ENCODE results near the gene STK10.

STK10 gene

DNA sequence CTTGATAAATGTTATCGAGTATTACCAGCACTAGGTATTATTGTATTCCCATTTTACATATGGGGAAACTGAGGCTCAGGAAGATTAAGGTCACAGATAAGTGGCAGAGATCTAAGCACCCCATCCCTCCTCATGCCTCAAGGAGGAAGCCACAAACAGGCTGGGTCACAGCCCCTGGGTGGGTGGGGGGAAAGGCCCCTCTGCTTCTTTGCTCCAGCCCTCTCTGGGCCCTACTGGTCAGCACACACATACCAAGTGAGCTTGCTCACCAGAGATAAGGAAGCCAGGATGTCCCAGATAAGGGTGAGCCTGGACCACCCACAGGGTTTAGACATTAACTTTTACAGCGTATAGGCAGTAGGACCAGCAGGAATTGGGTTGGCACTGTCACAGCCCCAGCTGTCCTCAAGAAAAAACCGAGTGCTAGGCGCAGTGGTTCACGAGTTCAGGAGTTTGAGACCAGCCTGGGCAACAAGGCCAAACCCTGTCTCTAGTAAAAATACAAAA, 45.3 kb downstream of the STK10 start:
- no peak for DNase-seq (ENCODE audit: low spot score)

DNA sequence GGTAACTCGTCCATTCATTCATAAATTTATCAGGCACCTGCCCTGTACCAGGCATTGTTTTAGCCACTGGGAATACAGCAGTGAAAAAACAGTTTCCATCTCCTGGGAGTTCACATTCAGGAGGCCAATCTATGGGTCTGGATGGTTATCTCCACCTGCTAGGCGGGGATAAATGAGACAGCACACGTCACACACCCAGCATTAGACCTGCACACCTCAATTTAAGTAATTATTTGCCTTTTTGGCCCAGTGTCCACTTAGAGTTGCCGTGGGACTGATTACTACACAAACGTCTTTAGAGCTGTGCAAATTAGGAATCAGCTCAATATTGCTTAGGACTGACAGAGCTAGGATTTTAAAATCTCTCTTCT, 46.1 kb downstream of the STK10 start:
- DNase-seq (ENCODE audit: low spot score) = no peak

DNA sequence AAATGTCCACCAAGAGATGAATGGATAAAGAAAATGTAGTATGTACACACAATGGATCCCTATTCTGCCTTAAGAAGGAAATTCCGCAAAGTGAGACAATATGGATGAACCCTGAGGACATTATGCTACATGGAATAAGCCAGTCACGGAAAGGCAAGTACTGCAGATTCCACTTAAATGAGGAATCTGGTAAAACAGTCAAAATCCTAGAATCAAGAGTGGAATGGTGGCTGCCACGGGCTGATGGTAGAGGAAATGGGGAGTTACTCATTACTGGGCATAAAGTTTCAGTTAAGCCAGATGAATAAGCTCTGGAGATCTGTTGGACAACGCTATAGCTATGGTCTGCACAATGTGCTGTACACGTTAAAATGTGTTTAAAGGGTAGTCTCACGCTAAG, 47.2 kb downstream of the STK10 start:
- DNase-seq (ENCODE audit: low spot score) = no peak

DNA sequence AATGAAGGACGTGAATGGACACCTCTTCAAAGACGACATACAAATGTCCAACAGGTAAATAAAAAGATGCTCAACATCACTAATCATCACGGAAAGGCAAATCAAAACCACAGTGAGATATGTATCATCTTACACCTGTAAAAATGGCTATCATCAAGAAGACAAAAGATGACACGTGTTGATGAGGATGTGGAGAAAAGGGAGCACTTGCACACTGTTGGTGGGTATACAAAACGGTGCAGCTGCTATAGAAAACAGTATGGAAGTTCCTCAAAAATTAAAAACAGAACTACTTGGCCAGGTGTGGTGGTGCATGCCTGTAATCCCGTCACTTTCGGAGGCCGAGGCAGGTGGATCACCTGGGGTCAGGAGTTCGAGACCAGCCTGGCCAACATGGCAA, 47.9 kb downstream of the STK10 start:
- DNase-seq (ENCODE audit: low spot score) = no peak

DNA sequence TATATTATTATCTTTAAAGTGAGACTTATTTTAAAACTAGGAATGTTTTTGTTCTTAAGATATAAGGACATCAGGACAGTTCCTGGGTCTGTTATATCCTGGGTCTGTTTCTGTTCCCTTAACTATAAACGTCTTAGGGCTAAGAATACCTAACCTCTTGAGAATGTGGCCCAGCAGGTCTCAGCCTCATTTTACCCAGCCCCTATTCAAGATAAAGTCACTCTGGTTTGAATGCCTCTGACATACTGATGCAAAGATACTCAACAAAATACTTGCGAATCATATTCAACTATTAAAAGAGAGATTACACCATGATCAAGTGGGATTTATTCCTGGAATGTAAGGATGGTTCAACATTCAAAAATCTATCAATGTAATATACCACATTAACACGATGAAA, 51.0 kb downstream of the STK10 start:
- no peak for DNase-seq (ENCODE audit: low spot score)

DNA sequence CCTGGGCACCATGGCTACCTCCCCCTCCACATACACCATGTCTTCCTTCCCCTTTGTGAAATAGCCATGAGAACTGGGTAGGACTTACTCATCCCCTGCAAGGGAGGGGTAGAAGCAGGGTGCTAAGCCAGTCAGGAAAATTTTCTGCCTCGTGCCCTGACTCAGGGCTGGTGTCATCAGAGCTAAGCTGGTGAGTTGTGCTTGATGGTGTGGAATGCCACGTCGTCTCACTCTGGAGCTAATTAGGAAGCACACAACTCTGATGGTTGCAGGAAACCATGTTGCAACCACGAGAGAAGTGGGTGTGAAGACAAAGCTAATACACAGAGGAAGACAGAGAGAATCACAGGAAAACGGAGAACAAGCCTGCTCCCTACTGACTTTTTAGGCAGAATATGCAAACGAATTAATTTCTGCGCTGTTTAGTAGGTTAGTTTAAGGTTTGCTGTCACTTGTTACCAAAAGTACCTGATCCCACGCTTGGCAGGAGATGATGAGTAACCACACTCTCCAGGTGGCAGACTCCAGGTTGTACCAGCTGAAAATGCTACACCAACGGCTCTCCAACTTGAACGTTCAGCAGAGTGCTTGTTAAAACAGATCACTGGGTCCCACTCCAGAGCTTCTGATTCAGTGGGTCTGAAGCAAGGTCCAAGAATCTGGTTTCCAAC, 54.5 kb downstream of the STK10 start:
- peak; percentile 94 for DNase-seq (ENCODE audit: low spot score)

DNA sequence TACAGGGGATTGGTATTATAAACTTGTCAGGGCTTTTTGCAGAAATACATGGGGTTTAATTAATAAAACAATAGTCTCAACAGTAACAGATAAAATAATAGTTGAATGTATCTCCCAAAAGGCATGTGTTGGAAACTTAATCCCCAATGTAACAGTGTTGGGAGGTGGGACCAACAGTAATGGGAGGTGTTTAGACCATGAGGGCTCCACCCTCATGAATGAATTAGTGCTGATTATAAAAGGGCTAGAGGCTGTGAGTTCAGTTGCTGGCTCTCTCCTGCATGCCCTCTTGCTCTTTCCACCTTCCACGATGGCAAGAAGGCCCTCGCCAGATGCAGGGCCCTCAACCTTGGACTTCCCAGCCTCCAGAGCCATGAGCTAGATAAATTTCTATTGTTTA, 56.3 kb downstream of the STK10 start:
- DNase-seq (ENCODE audit: low spot score) = no peak

DNA sequence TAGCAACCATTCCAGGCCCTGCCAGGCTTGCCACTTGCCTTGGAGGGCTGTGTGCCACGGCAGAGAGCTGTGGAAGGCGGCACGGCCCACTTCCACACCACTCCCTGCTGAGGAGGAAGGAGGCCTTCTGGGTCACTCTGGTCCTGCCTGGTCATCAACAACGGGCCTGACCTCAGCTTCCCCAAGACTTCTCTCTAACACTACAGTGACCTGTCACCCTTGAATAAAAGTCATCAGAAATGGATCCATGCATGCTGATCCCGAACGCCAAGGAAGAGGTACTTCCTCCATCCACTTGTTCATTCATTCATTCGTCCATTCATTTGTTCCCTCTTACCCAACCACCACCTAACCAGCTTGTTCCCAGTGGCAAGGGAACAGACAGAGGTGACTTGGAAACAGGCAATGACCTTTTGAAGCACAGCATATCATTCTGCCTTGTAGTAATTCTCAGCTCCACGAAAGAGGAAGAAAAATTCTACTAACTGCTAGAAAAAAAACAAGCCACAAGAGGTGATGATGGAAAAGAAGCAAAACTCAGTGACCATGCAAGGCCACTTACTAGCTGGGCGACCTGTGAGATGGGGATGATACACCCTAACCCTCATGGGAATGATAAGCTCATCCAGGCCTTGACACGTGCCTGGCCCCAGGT, 58.6 kb downstream of the STK10 start:
- no peak for DNase-seq (ENCODE audit: low spot score)

DNA sequence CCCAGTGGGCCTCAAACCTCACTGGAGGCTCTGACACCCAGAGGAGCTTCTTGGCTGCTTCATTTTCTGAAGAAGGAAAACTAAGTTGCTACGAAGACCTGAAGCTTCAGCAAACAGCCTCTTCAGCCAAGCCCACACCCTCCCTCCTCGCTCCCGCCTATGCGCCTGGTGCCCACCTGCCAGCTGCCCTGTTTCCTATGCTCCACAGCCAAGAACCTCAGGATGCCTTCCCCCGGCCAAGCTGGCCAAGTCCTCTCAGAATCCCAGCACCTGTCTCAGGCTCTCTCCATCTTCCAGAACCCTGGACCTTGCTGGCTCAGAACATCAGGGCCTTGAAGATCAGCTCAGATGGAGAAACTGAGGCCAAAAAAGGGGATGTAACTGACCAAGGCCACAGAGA, 60.4 kb downstream of the STK10 start:
- no peak for DNase-seq (ENCODE audit: low spot score)

DNA sequence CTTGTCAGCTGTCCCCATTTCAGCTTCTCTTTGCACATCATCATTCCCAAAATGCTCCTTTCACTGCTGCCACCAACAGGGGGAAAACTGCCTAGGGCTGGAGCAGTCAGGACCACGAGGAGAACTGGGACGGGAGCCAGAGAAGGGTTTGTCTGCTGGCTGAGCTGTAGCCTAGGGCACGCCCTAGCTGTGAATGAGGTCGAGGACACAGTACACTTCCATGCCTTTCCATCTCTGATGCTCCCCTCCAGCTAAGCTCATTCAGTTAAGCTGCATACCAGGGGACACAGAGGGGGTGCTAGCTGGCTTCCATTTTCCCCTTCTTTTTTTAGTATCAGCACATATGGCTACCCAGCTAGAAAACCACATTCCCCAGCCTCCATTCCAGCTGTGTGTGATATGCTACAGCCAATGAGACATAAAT, 64.7 kb downstream of the STK10 start:
- peak; percentile 89 for DNase-seq (ENCODE audit: low spot score)

DNA sequence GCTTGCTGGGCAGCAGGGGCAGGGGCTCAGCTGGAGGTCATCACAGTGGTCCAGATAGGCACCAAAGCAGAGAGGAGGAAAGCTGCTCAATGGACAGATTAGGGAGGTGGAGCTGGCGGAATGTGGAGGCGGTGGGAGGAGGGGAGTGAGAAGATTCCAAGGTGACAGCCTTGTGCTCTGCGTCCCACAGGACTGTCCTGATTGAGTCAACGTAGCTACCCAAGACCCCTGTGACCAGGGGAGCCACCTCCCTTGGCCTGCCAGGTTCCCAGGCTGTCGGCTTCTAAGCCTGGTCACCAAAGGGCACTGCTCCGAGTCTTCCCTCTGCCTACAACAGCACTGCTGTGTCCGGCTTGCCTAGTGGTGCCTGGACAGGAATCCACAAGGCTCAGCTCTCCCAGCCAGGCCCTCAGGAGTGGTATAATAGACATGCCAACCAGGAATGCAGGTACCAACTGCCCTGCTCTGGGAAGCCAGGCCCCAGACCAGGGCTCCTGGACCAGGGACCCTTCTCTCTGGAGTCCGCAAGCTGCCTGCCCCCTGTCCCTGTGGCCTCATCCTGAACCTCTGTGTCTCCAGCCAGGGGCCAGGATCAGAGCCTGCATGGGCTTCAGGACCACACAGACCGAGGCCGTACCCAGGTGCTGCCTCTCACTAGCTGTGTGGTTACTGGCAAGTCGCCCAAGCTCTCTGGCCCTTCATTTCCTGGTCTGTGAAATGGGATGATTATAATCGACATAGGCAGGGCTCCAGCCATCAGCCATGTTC, 67.9 kb downstream of the STK10 start:
- no peak for DNase-seq (ENCODE audit: low spot score)

DNA sequence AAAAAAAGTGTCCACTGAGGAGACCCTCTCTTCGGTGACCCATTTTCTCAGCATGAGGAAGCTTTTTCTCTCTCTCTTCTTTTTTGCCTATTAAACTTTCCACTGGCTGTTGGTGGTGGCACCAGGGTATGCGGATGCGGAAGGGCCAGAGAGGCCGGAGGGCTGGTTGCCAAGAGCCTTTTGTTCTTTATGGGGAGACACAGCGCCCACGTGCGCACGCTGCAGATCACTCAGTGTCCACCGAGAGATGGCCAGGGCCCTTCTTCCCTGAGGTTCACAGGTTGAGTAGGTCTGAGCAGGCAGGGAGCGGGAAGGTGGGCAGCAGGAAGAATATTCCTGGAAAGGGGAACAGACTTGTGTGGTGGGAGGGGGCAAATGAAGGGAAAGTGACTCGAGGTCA, 69.1 kb downstream of the STK10 start:
- DNase-seq (ENCODE audit: low spot score) = no peak

DNA sequence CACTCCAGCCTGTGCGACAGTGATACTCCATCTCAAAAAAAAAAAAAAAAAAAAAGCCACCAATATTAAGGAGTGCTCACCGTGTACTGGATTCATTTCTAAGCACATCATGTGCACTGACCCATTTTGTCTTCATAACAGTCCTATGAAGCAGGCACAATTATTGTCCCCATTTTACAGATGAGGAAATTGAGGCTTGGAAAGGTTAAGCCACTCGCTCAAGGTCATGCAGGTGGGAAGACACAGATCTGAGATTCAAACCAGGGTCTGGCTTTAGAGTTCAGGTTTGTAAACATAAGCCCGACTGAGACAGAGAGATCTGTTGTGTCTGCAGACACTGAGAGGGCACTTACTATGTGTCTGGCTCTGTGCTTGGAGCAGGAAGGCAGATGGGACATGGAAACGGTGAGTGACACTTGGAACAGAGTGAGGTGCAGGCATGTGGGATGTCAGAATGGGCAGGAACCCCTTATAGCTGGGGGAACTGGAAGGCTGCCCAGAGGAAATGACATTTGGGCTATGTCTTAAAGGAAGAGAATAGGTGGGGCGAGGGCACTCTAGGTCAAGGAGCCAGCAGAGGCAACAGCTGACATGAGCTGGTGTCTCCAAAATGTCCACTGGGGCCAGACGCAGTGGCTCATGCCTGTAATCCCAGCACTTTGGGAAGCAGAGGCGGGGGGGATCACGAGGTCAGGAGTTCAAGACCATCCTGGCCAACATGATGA, 69.9 kb downstream of the STK10 start:
- DNase-seq (ENCODE audit: low spot score) = no peak

DNA sequence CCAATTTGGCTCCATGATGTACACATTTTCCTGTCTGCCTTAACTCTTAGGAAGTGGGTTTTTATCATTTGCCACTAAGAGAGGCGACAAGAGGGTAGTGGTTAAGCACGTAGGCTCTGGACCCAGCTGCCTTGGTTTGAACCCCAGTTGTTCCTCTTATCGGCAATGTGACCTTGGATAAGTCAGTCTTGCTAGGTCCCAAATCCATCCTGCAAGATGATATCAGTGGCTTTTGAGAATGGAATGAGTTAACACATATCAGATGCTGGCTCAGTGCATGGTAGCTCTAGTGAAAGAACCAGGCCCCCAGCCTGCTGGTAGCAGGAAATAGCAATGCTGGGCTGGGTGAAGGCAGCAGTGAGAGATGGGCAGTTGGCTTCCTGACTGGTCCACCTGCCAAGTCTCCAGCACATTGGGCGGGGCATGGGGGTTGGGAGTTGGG, 72.5 kb downstream of the STK10 start:
- no peak for DNase-seq (ENCODE audit: low spot score)

DNA sequence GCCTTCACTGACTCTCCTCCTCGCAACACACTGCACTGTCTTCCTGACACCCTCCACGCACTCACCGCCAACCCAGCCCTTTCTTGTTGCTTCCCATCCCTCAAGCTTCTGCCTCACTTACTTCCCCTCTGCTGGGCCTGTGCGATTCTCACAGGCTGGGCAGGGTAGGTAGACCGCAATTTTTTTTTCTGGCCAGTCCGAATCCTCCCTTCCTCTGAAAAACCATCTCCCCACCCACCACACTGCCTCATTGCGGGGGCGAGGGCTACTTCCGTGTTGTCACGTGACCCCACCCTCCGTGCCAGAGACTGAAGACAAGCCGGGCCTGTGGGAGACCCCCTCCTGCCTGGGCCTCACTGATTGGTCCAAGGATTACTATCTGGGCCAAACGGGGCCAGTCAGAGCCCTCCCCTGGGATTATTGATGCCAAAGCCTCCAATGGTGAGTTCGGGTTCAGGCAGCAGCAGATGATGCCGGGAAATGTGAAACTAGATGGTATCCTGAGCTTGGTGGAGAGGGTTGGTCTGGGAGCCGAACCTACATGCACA, 73.1 kb downstream of the STK10 start:
- no peak for DNase-seq (ENCODE audit: low spot score)

DNA sequence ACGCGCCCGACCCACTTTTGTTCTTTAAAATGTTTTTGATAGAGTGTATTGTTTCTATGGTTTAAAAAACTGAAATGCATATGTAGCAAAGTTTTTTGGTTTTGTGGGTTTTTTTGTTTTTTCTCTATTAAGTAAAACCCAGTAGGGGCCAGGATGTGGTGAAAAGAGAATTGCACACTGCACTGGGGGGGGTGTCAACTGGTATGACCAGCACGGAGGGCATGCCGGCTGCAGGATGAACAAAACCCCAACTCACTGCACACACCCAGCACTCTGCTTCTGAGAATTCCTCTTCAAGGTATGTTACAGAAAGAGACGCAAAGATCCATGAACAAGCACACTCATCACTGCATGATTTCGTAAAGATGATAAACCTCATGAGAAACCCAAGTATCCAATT, 75.0 kb downstream of the STK10 start:
- DNase-seq (ENCODE audit: low spot score) = no peak

DNA sequence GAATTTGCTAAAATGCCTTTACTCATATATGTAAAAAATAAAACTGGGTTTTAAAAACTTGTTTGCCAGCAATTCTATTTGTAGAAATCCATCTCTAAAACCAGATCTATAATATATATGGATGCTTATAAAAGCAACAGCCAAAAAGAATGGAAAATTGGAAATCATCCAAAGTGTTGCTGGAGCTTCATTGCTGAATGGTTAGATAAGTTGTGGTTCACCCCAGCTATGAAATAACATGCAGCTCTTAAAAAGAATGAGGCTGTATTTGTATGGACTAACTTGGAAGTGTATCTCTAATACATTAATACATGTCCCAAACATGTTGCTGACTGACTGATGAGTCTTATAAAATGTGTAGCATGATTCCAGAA, 76.2 kb downstream of the STK10 start:
- peak; percentile 62 for DNase-seq (ENCODE audit: low spot score)

DNA sequence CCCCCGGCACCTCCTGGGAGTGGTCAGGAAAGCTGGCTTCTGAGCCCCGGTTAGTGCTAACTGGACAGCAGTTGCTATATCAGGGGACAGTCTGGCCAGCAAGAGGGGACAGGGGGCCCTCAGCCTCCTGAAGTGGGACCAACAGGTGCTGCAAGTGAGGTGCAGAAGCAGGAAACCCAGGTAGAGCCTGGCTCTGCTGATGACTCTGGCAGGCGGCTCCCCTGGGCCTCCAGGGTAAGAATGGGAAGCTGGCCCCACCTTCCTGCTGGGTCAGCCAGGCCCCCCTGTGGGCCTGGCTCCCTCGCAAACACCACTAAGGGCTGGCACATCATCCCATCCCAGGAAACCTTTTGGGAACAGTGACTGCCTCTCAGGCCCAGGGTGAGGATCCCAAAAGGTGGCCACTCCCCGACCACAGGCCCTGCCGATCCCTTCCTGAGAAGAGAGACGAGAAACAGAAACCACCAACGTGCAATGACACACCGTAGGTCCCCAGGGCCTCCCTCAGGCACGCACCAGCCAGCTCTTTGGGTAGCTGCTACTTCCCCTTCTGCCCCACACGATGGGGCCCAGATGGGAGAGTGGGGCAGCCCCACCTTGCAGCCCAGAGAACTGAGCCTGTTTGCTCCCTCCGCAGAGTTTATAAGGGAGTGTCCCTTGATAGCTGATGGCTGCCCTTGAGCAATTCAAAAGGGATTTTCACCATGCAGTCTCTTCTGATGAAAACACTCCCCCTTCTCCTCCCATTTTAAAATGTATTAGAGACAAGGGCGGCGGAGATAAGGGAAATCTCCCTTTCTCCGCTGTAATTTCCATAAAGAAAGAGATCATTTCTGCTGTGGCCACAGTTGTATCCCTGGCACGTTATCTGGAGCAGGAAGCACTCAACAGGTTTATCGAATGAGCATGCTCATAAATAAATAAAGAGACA, 76.8 kb downstream of the STK10 start:
- no peak for DNase-seq (ENCODE audit: low spot score)

DNA sequence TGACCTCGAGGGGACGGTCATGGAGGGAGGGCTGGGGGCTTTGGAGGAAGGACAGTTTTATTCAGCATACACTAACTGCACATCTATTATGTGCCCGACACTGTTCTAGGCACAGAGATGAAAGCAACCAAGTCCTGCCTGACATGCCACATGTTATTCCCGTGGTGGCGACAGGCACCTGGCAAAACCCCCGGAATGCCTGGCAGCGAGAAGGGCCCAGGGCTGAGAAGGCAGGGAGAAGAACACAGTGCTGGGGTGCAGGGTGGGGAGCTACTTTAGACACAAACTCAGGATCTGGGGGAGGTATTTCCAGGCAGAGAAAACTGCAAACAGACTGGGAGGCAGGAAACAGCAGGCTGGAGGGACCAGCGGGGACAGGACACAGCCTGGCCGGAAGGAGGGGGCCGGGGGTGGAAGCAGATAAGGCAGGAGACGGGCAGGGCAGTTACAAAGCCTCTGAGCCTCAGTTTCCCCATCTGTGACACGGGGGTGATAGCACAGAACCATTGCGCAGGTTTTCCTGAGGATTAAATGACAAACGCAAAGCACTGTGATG, 77.7 kb downstream of the STK10 start:
- no peak for DNase-seq (ENCODE audit: low spot score)

DNA sequence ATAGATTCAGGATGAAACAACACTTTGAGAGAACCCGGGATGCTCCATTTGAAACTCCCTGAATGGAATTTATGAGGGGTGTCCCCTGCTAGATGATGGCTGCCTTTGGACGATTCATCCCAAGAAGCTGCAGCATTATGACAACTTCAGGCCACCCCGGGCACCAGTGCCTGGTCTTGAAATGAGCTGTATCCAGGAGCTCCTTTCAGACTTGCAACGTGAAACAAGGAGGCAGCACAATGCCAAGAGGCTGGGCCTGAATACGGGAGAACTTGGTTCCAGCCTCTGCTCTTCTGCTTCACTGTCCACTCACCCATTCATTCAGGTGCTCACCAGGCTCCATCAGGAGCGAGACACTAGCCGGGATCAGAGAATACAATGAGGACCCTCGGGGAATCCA, 78.3 kb downstream of the STK10 start:
- DNase-seq (ENCODE audit: low spot score) = no peak

DNA sequence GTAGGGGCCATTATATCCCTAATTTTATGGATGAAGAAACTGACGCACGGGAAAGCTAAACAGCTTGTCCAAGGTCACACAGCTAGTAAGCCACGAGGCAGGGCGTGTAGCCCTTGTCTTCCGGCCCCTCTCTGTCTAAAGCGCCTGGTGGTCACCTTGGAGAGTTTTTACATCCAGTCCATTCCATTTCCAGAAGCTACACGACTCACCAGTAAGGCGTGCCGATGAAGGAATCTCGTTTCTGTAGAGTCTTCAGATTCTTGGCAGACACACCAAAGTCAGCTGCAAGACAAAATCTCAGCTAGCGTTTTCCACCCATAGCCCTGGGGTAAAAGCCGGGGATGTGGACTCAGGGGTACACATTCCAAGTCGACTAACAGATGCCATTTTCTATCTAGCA, 80.5 kb downstream of the STK10 start:
- peak; percentile 84 for DNase-seq (ENCODE audit: low spot score)

Measured in GM03348 (cell line).